Endothelial cell (in vitro differentiated cells): ENCODE data around the gene NR1H2. TPM values are rescaled to one million over a fixed set of nuclear protein-coding genes. Genes with fewer than 3 reads are reported as not detected.

Source experiments
- DNase-seq: peaks from one replicate; pipeline ENCODE4 v3.0.0; 2021; ENCODE audit warnings: low spot score
- H3K27ac Mint-ChIP-seq: one replicate; pipeline ENCODE4 v1.8.0; 2021; ENCODE audit warnings: mixed read lengths, inconsistent platforms; ENCODE audit not compliant: unreplicated experiment
- H3K27me3 Mint-ChIP-seq: one replicate; pipeline ENCODE4 v1.8.0; 2021; ENCODE audit warnings: mild to moderate bottlenecking, moderate library complexity, mixed read lengths, inconsistent platforms; ENCODE audit not compliant: unreplicated experiment
- H3K36me3 Mint-ChIP-seq: one replicate; pipeline ENCODE4 v1.8.0; 2021; ENCODE audit warnings: mild to moderate bottlenecking, low read depth, mixed read lengths, inconsistent platforms; ENCODE audit not compliant: unreplicated experiment
- H3K4me1 Mint-ChIP-seq: one replicate; pipeline ENCODE4 v1.8.0; 2021; ENCODE audit warnings: mild to moderate bottlenecking, mixed read lengths, inconsistent platforms; ENCODE audit not compliant: unreplicated experiment
- H3K4me3 Mint-ChIP-seq: one replicate; pipeline ENCODE4 v1.8.0; 2021; ENCODE audit warnings: mild to moderate bottlenecking, mixed read lengths, inconsistent platforms; ENCODE audit not compliant: unreplicated experiment
- H3K9me3 Mint-ChIP-seq: one replicate; pipeline ENCODE4 v1.8.0; 2021; ENCODE audit warnings: mixed read lengths, inconsistent platforms; ENCODE audit not compliant: unreplicated experiment
- CTCF ChIP-seq: fragments of 200-600 bp; sonication (generic); IDR thresholded peaks from one replicate; pipeline ENCODE4 v1.5.0; 2021; ENCODE audit warnings: antibody characterized with exemption; ENCODE audit not compliant: unreplicated experiment
- total RNA-seq: library from RNA; stranded (reverse); fragmentation: NEBNext Ultra II Directional; extraction: Animal tissue kit (Norgen Biotek cat#: 25700); gene quantifications from one replicate; pipeline ENCODE4 v1.2.1, GENCODE V29; 2021; ENCODE audit not compliant: unreplicated experiment

NR1H2 gene
- total RNA-seq, 1 donor from 2014 or later = 21.6 TPM

GRCh38 chr19:50406156-50406820, 30.0 kb downstream of the NR1H2 start:
- no peak overlapping the region for H3K27ac Mint-ChIP-seq
- peaks cover 17% of the 10 kb centered on the region for H3K36me3 Mint-ChIP-seq
- H3K4me1 Mint-ChIP-seq = no peaks in the 10 kb centered on the region
- no peak for TF ChIP-seq CTCF
- no peak for DNase-seq
- no peak overlapping the region for H3K4me3 Mint-ChIP-seq
- peaks cover 4% of the 10 kb centered on the region for H3K27me3 Mint-ChIP-seq
- H3K9me3 Mint-ChIP-seq = no peaks in the 10 kb centered on the region

GRCh38 chr19:50406829-50407228, 30.6 kb downstream of the NR1H2 start:
- peaks cover 17% of the 10 kb centered on the region for H3K36me3 Mint-ChIP-seq
- peaks cover 3% of the 10 kb centered on the region for H3K27me3 Mint-ChIP-seq
- TF ChIP-seq CTCF = no peak

GRCh38 chr19:50409347-50409746, 33.1 kb downstream of the NR1H2 start:
- TF ChIP-seq CTCF = no peak
- H3K27me3 Mint-ChIP-seq = peaks cover 5% of the 10 kb centered on the region
- H3K27ac Mint-ChIP-seq = no peak overlapping the region
- DNase-seq = no peak
- no peaks in the 10 kb centered on the region for H3K4me1 Mint-ChIP-seq
- peaks cover 21% of the 10 kb centered on the region for H3K36me3 Mint-ChIP-seq
- H3K4me3 Mint-ChIP-seq = no peak overlapping the region
- no peaks in the 10 kb centered on the region for H3K9me3 Mint-ChIP-seq

More at GRCh38 chr19:50406829-50407228, 30.6 kb downstream of the NR1H2 start:
- H3K4me1 Mint-ChIP-seq = no peaks in the 10 kb centered on the region
- no peaks in the 10 kb centered on the region for H3K9me3 Mint-ChIP-seq
- DNase-seq = no peak
- H3K4me3 Mint-ChIP-seq = no peak overlapping the region
- no peak overlapping the region for H3K27ac Mint-ChIP-seq

GRCh38 chr19:50410109-50410508, 33.9 kb downstream of the NR1H2 start:
- no peak for DNase-seq
- H3K27ac Mint-ChIP-seq = no peak overlapping the region
- H3K9me3 Mint-ChIP-seq = no peaks in the 10 kb centered on the region
- H3K36me3 Mint-ChIP-seq = peaks cover 23% of the 10 kb centered on the region
- no peaks in the 10 kb centered on the region for H3K4me1 Mint-ChIP-seq
- TF ChIP-seq CTCF = no peak
- peaks cover 5% of the 10 kb centered on the region for H3K27me3 Mint-ChIP-seq
- H3K4me3 Mint-ChIP-seq = no peak overlapping the region

- no peaks in the 10 kb centered on the region for H3K9me3 Mint-ChIP-seq
- H3K4me1 Mint-ChIP-seq = no peaks in the 10 kb centered on the region
- H3K27me3 Mint-ChIP-seq = peaks cover 2% of the 10 kb centered on the region
- no peak for DNase-seq
- peaks cover 16% of the 10 kb centered on the region for H3K36me3 Mint-ChIP-seq
- no peak overlapping the region for H3K4me3 Mint-ChIP-seq
- TF ChIP-seq CTCF = no peak
- no peak overlapping the region for H3K27ac Mint-ChIP-seq
Observed at GRCh38 chr19:50412419-50412818, 36.2 kb downstream of the NR1H2 start.
